Fibroblast of villous mesenchyme (primary cell): ENCODE measurements around the gene SYNRG. TPM values are rescaled to one million over a fixed set of nuclear protein-coding genes. Genes with fewer than 3 reads are reported as not detected.

Experiments
- DNase-seq: peaks from one replicate; pipeline ENCODE4 v3.0.0-alpha.2; 2010; ENCODE audit warnings: low read depth
- H3K4me3 ChIP-seq: 2 replicates; pipeline ENCODE4 v1.5.1; 2011; ENCODE audit warnings: low read depth, mild to moderate bottlenecking, low read length
- total RNA-seq: library from RNA; depleted of rRNA; stranded (reverse); fragments of >200 nt; gene quantifications from 2 replicates; pipeline ENCODE4 v1.2.3, GENCODE V29; 2012
- TF ChIP-seq, protein P1 (sequence below): IDR thresholded peaks from 2 replicates; pipeline ENCODE4 v1.5.1; 2012; ENCODE audit warnings: low read depth, mild to moderate bottlenecking, low read length; ENCODE audit not compliant: insufficient read depth

Gene SYNRG
- total RNA-seq, 1 donor = 22.5 TPM

DNA sequence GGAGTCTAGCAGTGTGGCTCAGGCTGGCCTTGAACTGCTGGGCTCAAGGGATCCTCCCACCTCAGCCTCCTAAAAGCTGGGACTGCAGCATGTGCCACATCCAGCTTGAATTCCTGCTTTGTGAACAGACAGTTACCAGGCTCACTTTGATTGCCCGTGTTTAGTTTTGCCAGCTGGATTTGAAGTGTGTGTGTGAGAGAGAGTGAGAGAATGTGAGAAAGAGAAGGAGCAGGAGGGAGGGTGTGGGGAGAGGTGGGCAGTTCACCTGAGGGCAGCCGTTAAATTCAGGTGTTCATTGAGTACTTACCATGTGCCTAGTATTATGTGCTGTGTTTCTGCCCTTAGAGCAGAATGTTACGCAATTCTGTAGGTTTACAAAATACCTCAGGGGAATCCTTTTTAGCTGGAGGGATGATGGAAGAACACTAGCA, 114.8 kb downstream of the SYNRG start:
- TF ChIP-seq, protein P1, sequence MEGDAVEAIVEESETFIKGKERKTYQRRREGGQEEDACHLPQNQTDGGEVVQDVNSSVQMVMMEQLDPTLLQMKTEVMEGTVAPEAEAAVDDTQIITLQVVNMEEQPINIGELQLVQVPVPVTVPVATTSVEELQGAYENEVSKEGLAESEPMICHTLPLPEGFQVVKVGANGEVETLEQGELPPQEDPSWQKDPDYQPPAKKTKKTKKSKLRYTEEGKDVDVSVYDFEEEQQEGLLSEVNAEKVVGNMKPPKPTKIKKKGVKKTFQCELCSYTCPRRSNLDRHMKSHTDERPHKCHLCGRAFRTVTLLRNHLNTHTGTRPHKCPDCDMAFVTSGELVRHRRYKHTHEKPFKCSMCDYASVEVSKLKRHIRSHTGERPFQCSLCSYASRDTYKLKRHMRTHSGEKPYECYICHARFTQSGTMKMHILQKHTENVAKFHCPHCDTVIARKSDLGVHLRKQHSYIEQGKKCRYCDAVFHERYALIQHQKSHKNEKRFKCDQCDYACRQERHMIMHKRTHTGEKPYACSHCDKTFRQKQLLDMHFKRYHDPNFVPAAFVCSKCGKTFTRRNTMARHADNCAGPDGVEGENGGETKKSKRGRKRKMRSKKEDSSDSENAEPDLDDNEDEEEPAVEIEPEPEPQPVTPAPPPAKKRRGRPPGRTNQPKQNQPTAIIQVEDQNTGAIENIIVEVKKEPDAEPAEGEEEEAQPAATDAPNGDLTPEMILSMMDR = no peak
- H3K4me3 ChIP-seq = no peak overlapping the region
- DNase-seq = peak; percentile 75

DNA sequence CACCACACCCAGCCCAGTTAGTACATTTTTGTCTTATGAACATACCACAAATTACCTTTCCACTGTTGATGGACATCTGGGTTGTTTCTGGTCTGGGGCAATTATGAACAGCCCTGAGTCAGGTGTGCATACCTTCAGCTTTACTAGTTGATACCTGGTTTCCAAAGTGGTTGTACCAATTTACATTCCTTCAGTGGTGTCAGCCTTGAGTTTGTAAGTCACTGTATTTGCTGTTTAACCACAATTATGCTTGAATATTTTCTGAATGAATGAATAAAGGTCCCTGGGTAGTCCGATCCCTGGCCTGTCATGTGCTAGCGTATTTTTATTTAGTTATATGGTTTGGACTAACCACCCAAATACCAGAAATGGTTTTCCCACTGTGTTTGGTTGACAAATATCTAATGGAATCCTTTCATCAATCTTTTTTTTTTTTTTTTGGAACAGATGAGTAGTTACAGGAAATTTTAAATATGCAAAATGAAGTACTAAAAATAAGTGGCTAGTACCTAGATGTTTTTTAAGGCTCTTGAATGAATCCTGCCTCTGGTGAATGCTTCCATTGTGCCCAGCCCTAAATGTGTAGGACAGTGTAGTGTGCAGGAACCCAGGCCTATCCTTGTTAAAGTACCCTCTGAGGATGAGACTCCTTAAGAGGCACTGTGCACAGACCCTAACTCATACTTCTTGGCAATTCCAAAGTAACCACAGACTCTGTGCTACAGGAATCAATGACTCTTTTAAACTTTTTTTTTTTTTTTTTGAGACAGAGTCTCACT, 115.8 kb downstream of the SYNRG start:
- TF ChIP-seq, protein P1 = no peak
- no peak overlapping the region for H3K4me3 ChIP-seq
- DNase-seq = peak; percentile 82

DNA sequence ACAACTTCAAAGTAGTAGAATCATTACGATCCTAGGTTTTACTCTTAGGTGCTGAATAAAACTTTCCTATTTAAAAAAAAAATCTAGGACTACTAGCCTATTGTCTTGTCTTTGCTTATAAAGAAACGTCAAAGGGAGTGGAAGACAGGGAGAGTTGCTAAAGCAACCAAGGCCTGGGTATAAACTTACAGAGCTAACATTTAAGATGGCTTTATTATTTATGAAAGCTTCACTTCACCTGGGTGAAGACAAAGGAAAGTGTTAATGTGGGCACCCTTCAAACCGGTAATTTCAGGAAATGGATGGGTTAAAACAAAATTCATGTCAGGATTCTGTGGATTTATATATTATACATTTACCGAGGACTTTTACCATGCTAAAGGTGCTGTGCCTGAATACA, 117.1 kb downstream of the SYNRG start:
- peak overlapping the region; percentile 83 for H3K4me3 ChIP-seq
- TF ChIP-seq, protein P1 = no peak
- DNase-seq = no peak

DNA sequence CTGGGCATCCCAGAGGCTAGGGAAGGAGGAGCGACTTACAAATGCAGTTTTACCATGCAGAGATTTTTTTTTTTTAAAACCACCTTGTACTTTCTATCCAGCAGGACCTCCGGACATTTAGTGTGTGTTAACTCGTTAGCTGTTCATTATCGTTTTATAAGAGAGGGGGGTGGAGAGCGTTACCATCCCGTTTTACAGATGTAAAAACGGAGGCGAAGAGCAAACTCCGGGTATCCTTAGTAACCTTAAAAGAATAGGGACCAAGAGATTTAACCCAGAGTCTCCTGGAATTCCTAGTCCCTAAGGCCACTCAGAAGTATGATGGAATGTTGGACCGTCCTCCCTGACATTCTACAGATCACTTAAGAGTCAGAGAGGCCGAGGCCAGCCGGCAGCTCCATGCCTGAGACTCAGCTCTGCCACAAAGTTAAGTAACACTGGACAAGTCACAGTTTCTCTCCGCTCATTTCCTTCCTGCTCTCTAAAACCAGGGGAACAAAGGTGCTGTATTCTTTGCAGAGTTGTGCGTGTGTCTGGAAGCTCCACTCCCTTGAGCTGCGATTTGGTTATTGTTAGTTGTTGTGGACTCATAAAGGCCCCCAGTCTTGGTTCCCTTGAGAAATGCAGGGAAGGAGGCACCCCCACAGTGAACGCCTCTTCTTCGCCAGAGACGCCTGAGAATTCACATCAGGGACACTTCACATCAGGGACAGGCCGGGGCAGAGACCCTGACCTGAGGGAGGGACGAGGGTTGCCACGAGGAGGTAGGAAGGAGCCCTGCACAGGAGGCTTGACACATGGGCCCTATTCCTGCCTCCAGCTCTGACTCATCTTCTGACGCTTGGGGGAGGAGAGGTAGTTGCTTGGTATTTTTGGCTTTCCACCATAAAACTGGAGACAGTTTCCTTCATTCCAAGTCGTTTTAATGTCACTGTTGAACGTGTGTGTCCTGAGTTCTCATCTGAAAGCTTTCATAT, 118.3 kb downstream of the SYNRG start:
- TF ChIP-seq, protein P1 = no peak
- H3K4me3 ChIP-seq = peak overlapping the region; percentile 83
- DNase-seq = peak; percentile 92

DNA sequence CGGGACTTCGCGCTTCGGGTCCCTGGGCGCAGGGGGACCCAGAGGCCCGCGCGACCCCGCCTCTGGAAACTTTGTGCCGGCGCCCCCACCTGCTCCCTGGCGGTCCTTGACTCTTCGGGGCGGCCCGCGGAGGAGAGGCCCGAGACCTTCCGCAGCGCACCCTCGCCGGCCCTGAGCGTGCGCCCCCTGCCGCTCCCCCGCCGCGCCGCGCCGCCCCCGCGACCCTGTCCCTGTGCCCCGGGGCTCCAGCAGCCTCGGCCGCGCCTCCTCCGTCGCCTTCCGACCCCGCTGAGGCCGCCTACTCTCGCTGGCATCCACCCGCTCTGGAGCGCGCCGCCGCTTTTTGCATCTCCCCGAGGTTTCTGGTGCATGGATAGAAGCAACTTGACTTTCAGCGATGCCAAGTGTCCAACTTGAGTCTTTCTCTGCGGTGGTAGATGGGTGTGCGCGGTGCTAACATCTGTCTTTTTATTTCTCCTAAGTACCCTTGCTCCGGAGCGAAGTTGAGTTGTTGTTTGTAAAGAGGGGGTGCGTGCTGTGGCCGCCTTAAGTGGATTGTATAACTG, 119.1 kb downstream of the SYNRG start:
- peak overlapping the region; percentile 83 for H3K4me3 ChIP-seq
- TF ChIP-seq, protein P1 = no peak
- DNase-seq = peak; percentile 55

DNA sequence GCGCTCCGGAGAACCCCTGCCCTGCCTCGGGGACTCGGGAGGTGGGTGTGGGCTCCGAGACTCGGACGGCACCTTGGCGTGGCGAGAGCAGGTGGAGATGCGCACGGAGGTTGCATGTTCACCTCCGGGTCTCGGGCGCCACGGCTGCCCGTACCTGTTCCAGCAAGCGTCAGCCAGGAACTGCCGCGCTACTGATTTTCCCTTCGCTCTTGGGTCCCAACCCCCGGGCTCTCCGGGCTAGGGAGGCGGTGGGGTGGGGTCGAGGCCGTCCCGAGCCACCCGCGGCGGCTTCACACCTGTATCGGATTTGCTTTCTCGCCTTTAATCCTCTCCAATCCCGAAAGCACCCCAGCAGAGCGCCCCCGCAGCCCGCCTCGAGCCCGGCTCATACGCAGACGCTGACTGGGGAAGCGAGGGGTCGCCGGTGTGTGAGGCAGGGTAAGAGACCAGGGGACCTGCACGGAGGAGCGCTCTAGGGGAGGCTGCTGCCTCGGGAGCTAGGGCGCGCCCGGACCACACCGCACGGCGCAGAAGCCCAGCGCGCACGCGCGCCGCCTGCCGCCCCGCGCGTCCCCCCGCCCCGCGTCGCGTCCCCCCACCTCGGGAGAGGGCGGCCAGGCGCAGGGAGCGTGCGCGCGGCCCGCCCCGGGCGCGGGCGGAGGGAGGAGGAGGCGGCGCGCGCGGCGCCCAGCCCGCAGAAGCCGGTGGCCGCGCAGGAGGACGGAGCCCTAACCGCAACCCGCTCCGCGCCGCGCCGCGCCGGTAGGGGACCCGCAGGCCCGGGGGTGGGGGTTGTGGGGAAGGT, 119.8 kb downstream of the SYNRG start, which contains the start of gene DUSP14:
DUSP14 (plus strand) TSS at position 695 of the 805 bp plus-strand sequence. CDS start 22,382 bp downstream, outside the sequence.
- DNase-seq = peak; percentile 81
- peak within 1 kb of the TSS; percentile 83 for H3K4me3 ChIP-seq
- TF ChIP-seq, protein P1 = no peak
